ENCODE measurements around the gene TBL1XR1. TPM values are rescaled to one million over a fixed set of nuclear protein-coding genes. Genes with fewer than 3 reads are reported as not detected.

Gene TBL1XR1
- total and polyA plus RNA-seq, 2 of the 8 experiments (the other 6 are each of a cell fraction or from before 2014, with no cell fraction given), result 28.1 to 147 TPM

DNA sequence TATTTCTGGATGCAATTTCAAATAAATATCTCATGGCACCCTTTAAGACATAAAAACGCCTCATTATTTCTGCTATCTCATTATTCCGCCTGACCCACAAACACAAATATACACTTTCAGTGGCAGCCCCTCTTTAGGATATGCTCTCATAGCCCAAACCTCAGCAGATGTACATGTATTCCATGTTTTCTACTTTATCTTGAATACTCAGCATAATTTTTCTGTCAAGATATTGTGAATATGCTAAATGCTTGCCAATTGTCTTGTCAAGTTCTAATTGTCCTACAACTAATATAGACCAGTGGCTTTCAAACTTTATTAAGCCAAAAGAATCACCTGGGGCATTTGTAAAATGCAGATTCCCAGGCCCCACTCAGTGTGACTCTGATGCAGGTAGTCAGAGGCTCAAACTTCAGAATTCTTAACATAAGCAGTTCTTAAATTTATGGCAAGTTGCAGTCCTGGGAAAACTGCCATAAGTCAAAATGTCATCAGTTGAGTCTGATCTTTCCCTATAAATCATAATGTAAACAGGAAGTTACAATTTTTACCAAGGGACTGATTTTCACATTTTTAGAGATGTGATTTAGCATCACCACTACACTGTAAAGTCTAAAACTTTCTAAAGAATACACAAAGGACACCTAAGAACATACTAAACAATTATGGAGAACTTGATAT, 135.1 kb downstream of the TBL1XR1 start:
- ChIA-PET CTCF (ENCODE audit: partially characterized antibody) (no interaction called here), POLR2A (ENCODE audit: partially characterized antibody) (no interaction called here)
- Histone ChIP-seq H3K27ac (ENCODE audit: low read depth, low read length) (no peak overlapping the region), H3K9me3 (ENCODE audit: insufficient read depth in 2 of 2, low read depth in 1 of 2, low read length in 1 of 2) (no peaks in the 10 kb centered on the region), H3K79me2 (ENCODE audit: control insufficient read depth in 1 of 2, insufficient read depth in 2 of 2, low read length in 2 of 2) (peaks cover under 1 to 90% of the 10 kb centered on the region in 2 experiments; a peak in 3 of 4 replicates), H3K4me3 (ENCODE audit: extremely low read depth in 1 of 4, insufficient read depth in 2 of 4, low read depth in 3 of 4, low read length in 4 of 4) (no peak overlapping the region), H4K20me1 (replicated peaks in 1 of 2; ENCODE audit: control insufficient read depth in 1 of 2, insufficient read depth in 2 of 2, low read length in 2 of 2) (peaks cover 2 to 4% of the 10 kb centered on the region in 2 experiments), H3K9ac (replicated peaks in 1 of 4; ENCODE audit: extremely low read depth in 1 of 4, low read depth in 3 of 4, low read length in 3 of 4) (no peak overlapping the region), H3K79me1 (ENCODE audit: low read depth, low read length) (peaks cover 6% of the 10 kb centered on the region; the same call in 1 of the 2 replicates), H3K27me3 (replicated peaks in 1 of 4; ENCODE audit: control insufficient read depth in 3 of 4, extremely low read depth in 1 of 4, insufficient read depth in 3 of 4, low read length in 3 of 4) (no peaks in the 10 kb centered on the region), H3K36me3 (ENCODE audit: control insufficient read depth in 2 of 4, insufficient read depth in 4 of 4, low read length in 3 of 4) (no peaks in the 10 kb centered on the region; a peak in 1 of 8 replicates), H3K23ac (ENCODE audit: insufficient read length) (no peak overlapping the region), H4K8ac (ENCODE audit: extremely low read depth, insufficient read depth, low read length) (no peak overlapping the region), H3K18ac (ENCODE audit: extremely low read depth, low read length) (no peak overlapping the region), H3K4me1 (replicated peaks in 1 of 4; ENCODE audit: control insufficient read depth in 3 of 4, insufficient read depth in 4 of 4, low read length in 3 of 4) (peaks cover 0 to 4% (median 0%) of the 10 kb centered on the region in 4 experiments; a peak in 1 of 7 replicates), H2BK12ac (ENCODE audit: low read depth, low read length) (no peak overlapping the region), H3K23me2 (ENCODE audit: low read depth, low read length) (no peaks in the 10 kb centered on the region), H2AFZ (ENCODE audit: low read length) (no peak overlapping the region), H3K4ac (replicated peaks; ENCODE audit: insufficient read length, low read depth, low read length) (no peak overlapping the region), H2AK5ac (ENCODE audit: low read depth, low read length) (no peak overlapping the region), H3K4me2 (ENCODE audit: insufficient read depth in 1 of 2, low read depth in 2 of 2, low read length in 2 of 2) (no peak overlapping the region), H3K56ac (replicated peaks; ENCODE audit: insufficient read length, low read depth, low read length) (no peak overlapping the region), H2BK20ac (ENCODE audit: low read length) (no peak overlapping the region), H4K91ac (replicated peaks; ENCODE audit: insufficient read length, low read length) (no peak overlapping the region), H3K14ac (ENCODE audit: insufficient read length) (no peak overlapping the region), H4K5ac (ENCODE audit: insufficient read length, low read depth, low read length) (no peak overlapping the region), H2BK120ac (replicated peaks; ENCODE audit: low read depth, low read length) (no peak overlapping the region), H2BK5ac (ENCODE audit: low read depth, low read length) (no peak overlapping the region), H2BK15ac (ENCODE audit: low read length) (no peak overlapping the region)
- FAIRE-seq (no peak), DNase-seq (ENCODE audit: low read depth in 1 of 2, low spot score in 2 of 2) (no peak)
- TF ChIP-seq PHF8 (conservative IDR thresholded peaks at IDR 0.05; ENCODE audit: low read depth, low read length) (no peak; the same call in 1 of the 2 replicates), TBP (IDR thresholded peaks at IDR 0.05; ENCODE audit: low read depth, low read length) (no peak)
- TF ChIP-seq, protein P1, sequence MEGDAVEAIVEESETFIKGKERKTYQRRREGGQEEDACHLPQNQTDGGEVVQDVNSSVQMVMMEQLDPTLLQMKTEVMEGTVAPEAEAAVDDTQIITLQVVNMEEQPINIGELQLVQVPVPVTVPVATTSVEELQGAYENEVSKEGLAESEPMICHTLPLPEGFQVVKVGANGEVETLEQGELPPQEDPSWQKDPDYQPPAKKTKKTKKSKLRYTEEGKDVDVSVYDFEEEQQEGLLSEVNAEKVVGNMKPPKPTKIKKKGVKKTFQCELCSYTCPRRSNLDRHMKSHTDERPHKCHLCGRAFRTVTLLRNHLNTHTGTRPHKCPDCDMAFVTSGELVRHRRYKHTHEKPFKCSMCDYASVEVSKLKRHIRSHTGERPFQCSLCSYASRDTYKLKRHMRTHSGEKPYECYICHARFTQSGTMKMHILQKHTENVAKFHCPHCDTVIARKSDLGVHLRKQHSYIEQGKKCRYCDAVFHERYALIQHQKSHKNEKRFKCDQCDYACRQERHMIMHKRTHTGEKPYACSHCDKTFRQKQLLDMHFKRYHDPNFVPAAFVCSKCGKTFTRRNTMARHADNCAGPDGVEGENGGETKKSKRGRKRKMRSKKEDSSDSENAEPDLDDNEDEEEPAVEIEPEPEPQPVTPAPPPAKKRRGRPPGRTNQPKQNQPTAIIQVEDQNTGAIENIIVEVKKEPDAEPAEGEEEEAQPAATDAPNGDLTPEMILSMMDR (IDR thresholded peaks at IDR 0.05; ENCODE audit: control extremely low read depth in 1 of 3, insufficient read depth in 1 of 3, low read depth in 1 of 3, low read length in 3 of 3), result no peak
- WGBS, 2 experiments (ENCODE audit: extremely low coverage in 1 of 2, insufficient coverage in 1 of 2, insufficient read length in 1 of 2, insufficient replicate concordance in 2 of 2, low coverage in 1 of 2, low lambda C conversion rate in 2 of 2, missing lambda C conversion rate in 1 of 2), result 85% methylated on average over 2 of the region's 2 CpGs; no CpG with 5 or more reads in 1 of the 2 experiments

Measured in H1 (cell line).